ENCODE data around the gene ZNRF3.

DNA sequence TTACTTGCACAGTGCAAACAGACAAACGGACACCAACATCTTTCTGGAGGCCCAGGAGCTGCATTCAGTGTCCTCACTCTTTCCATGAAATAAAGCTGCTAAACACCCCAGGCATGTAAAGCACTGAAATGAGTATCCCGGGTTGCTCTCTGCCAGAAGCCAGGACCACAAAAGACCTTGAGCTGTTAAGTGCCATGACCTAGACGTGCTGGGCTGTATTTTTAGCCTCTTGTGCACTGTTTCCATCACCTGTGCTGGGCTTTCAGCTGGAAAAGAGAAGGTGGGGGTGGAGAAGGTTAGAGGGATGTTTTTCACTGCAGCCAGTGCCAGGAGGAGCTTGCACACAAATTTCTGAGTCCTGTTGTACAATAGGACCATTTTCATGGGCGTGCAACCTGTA lies 186.1 kb downstream of the ZNRF3 start:
- TF ChIP-seq, protein P1, sequence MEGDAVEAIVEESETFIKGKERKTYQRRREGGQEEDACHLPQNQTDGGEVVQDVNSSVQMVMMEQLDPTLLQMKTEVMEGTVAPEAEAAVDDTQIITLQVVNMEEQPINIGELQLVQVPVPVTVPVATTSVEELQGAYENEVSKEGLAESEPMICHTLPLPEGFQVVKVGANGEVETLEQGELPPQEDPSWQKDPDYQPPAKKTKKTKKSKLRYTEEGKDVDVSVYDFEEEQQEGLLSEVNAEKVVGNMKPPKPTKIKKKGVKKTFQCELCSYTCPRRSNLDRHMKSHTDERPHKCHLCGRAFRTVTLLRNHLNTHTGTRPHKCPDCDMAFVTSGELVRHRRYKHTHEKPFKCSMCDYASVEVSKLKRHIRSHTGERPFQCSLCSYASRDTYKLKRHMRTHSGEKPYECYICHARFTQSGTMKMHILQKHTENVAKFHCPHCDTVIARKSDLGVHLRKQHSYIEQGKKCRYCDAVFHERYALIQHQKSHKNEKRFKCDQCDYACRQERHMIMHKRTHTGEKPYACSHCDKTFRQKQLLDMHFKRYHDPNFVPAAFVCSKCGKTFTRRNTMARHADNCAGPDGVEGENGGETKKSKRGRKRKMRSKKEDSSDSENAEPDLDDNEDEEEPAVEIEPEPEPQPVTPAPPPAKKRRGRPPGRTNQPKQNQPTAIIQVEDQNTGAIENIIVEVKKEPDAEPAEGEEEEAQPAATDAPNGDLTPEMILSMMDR (IDR thresholded peaks at IDR 0.05): no peak
- TF ChIP-seq POLR2A (IDR thresholded peaks at IDR 0.05): no peak

Data from body of pancreas (tissue), 4 donors.